Left lung (tissue), 10 donors: ENCODE results near the gene UGT1A4. TPM values are rescaled to one million over a fixed set of nuclear protein-coding genes. Genes with fewer than 3 reads are reported as not detected.

ENCODE experiments used
- ATAC-seq: fragments of 200-7000 bp; cut with Tn5 transposase; one replicate; pipeline ENCODE4 v1.9.1; 2020; ENCODE audit warnings: moderate library complexity
- DNase-seq, 4 donors: peaks; one replicate each; pipeline ENCODE4 v3.0.0-alpha.2; 2013 to 2020
- H3K27ac ChIP-seq, 2 donors: fragments of 200-600 bp; sonication (generic) in 1 of 2; one replicate each; pipeline versions ENCODE4 v1.5.0 to v1.8.0; 2020 to 2021
- H3K27me3 ChIP-seq, 2 donors: fragments of 200-600 bp; sonication (generic) in 1 of 2; one replicate each; pipeline versions ENCODE4 v1.5.0 to v1.8.0; 2020 to 2021
- H3K36me3 ChIP-seq, 2 donors: fragments of 200-600 bp; sonication (generic) in 1 of 2; one replicate each; pipeline versions ENCODE4 v1.5.0 to v1.8.0; 2020 to 2021
- H3K4me1 ChIP-seq, 2 donors: fragments of 200-600 bp; one replicate each; pipeline ENCODE4 v1.8.0; 2021
- H3K4me3 ChIP-seq, 2 donors: fragments of 200-600 bp; sonication (generic) in 1 of 2; one replicate each; pipeline versions ENCODE4 v1.5.0 to v1.8.0; 2020 to 2021; ENCODE audit warnings: mild to moderate bottlenecking in 1 of 2
- H3K9me3 ChIP-seq, 2 donors: fragments of 200-600 bp; sonication (generic) in 1 of 2; one replicate each; pipeline versions ENCODE4 v1.5.0 to v1.8.0; 2020 to 2021
- CTCF ChIP-seq, 2 donors: fragments of 200-600 bp; sonication (generic) in 1 of 2; IDR thresholded peaks; one replicate each; pipeline versions ENCODE4 v1.5.0 to v1.8.0; 2021; ENCODE audit warnings: antibody characterized with exemption in 2 of 2
- intact Hi-C, 2 donors: fragments of 100-400 bp; cut with DNase I; formaldehyde crosslinking; loops; one replicate each; pipeline versions ENCODE4 v1.11.2 to v1.14.2; 2022
- polyA plus RNA-seq, 6 donors: library from polyadenylated mRNA; unstranded; fragments of 120-200 nt; gene quantifications; one replicate each; pipeline ENCODE4 v1.2.1, GENCODE V29; 2013; ENCODE audit not compliant: insufficient read length in 6 of 6
- total RNA-seq, 2 donors: library from RNA; stranded (reverse); fragmentation: NEBNext Ultra II Directional; extraction: Animal tissue kit (Norgen Biotek cat#: 25700); gene quantifications; one replicate each; pipeline ENCODE4 v1.2.1, GENCODE V29; 2021
- donor health status: DM: no; HTN: yes; CAD: no.
- donor health status: DM: no; HTN: no; CAD: no.

UGT1A4 gene
- total and polyA plus RNA-seq, 8 donors: not detected

- H3K4me3 ChIP-seq: no peak overlapping the region
- DNase-seq (no peak), ATAC-seq (no peak)
- H3K36me3 ChIP-seq: no peaks in the 10 kb centered on the region
- no peak overlapping the region for H3K27ac ChIP-seq
- no peaks in the 10 kb centered on the region for H3K4me1 ChIP-seq
- H3K9me3 ChIP-seq: no peaks in the 10 kb centered on the region
- TF ChIP-seq CTCF (IDR thresholded peaks at IDR 0.05): no peak
- H3K27me3 ChIP-seq: no peaks in the 10 kb centered on the region
- intact Hi-C loops: no loop called here
Observed at GRCh38 chr2:233674995-233675394, 43.5 kb upstream of the UGT1A4 start.

- no peaks in the 10 kb centered on the region for H3K4me1 ChIP-seq
- ATAC-seq: no peak
- TF ChIP-seq CTCF (IDR thresholded peaks at IDR 0.05): no peak
- no peaks in the 10 kb centered on the region for H3K27me3 ChIP-seq
- intact Hi-C loops: no loop called here
- DNase-seq: no peak
- no peaks in the 10 kb centered on the region for H3K36me3 ChIP-seq
- no peaks in the 10 kb centered on the region for H3K9me3 ChIP-seq
- no peak overlapping the region for H3K4me3 ChIP-seq
- H3K27ac ChIP-seq: no peak overlapping the region
Observed at GRCh38 chr2:233676046-233676445, 42.5 kb upstream of the UGT1A4 start.

GRCh38 chr2:233679196-233679595, 39.3 kb upstream of the UGT1A4 start:
- no peak for TF ChIP-seq CTCF (IDR thresholded peaks at IDR 0.05)
- no peak for ATAC-seq

GRCh38 chr2:233680361-233681045, 38.0 kb upstream of the UGT1A4 start:
- intact Hi-C loops: no loop called here
- Histone ChIP-seq H3K27me3 (no peaks in the 10 kb centered on the region), H3K27ac (no peak overlapping the region), H3K9me3 (no peaks in the 10 kb centered on the region), H3K36me3 (no peaks in the 10 kb centered on the region), H3K4me1 (no peaks in the 10 kb centered on the region), H3K4me3 (no peak overlapping the region)
- ATAC-seq (no peak), DNase-seq (no peak)
- TF ChIP-seq CTCF (IDR thresholded peaks at IDR 0.05): no peak

More at GRCh38 chr2:233679196-233679595, 39.3 kb upstream of the UGT1A4 start:
- H3K27ac ChIP-seq: no peak overlapping the region
- no peaks in the 10 kb centered on the region for H3K36me3 ChIP-seq
- DNase-seq: no peak
- H3K9me3 ChIP-seq: no peaks in the 10 kb centered on the region
- no peaks in the 10 kb centered on the region for H3K4me1 ChIP-seq
- no peak overlapping the region for H3K4me3 ChIP-seq
- no peaks in the 10 kb centered on the region for H3K27me3 ChIP-seq
- intact Hi-C loops: no loop called here

- DNase-seq: no peak
- H3K27ac ChIP-seq: no peak within 1 kb of the TSS
- H3K36me3 ChIP-seq: no peaks in the 10 kb centered on the region
- H3K4me1 ChIP-seq: no peaks in the 10 kb centered on the region
- intact Hi-C loops: no loop called here
- no peak for TF ChIP-seq CTCF (IDR thresholded peaks at IDR 0.05)
- H3K27me3 ChIP-seq: no peaks in the 10 kb centered on the region
- no peak for ATAC-seq
- H3K4me3 ChIP-seq: no peak within 1 kb of the TSS
- H3K9me3 ChIP-seq: no peaks in the 10 kb centered on the region
Observed at GRCh38 chr2:233681521-233682099, 36.9 kb upstream of the UGT1A4 start, which contains the start of gene UGT1A7. Gene UGT1A7 (plus strand): TSS chr2:233681901. CDS start chr2:233681938, 37 bp downstream.
